Measurements from ENCODE around the gene DDA1. TPM values are rescaled to one million over a fixed set of nuclear protein-coding genes. Genes with fewer than 3 reads are reported as not detected.
"Not testable (repeated sequence)": the region's sequence is repeated elsewhere in the genome, so short reads cannot be mapped to it uniquely, and the experiment has no call there.

DDA1 gene
- total and polyA plus RNA-seq, 7 experiments from 2014 or later: 19.7 to 41.9 (median 37.2) TPM

DNA sequence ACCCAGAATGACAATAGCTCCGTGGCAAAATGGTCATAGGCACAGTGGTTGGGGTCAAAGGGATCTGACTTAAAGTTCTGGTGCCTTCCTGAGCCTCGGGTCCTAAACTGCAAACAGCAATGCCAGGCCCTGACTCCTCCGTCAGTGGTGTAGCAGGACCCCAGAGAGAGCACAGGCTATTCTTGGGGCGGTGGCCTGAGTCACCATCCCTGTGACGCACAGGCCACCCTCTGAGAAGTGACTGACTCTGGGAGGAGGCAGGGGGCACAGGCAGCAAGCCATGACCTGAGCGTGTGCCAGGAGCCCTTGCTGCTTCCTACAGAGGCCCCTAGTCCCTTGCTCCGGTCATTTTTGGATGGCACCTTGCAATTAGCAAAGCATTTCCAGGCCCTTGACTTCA, 49.0 kb downstream of the DDA1 start:
- H3K4me1 ChIP-seq (ENCODE audit: control insufficient read depth in 2 of 2, insufficient read depth in 2 of 2, low read length in 2 of 2): no peaks in the 10 kb centered on the region
- no peaks in the 10 kb centered on the region for H3K9me3 ChIP-seq (ENCODE audit: control insufficient read depth in 2 of 3, low read length in 3 of 3)
- no peak overlapping the region for H3K27ac ChIP-seq (ENCODE audit: low read depth, low read length)
- no peak overlapping the region for H3K4me3 ChIP-seq (ENCODE audit: low read length)
- no peaks in the 10 kb centered on the region for H3K27me3 ChIP-seq (ENCODE audit: control insufficient read depth in 2 of 2, insufficient read depth in 2 of 2, low read length in 2 of 2)
- ATAC-seq (no peak), DNase-seq (no peak)
- no peaks in the 10 kb centered on the region for H3K36me3 ChIP-seq (ENCODE audit: control insufficient read depth in 2 of 3, insufficient read depth in 3 of 3, low read length in 3 of 3)
- no peaks in the 10 kb centered on the region for H3K36me3 Mint-ChIP-seq
- no peak overlapping the region for H3K27ac Mint-ChIP-seq
- H3K4me1 Mint-ChIP-seq: peaks cover 0 to 2% (median 0%) of the 10 kb centered on the region in 7 donors
- H3K27me3 Mint-ChIP-seq: peaks cover 0 to 8% (median 0%) of the 10 kb centered on the region in 5 donors
- H3K4me3 Mint-ChIP-seq: no peak overlapping the region
- CTCF ChIA-PET: interaction anchor here (0.6 kb wide), 1 partner anchor 69 kb away, joined by 4 read pairs; no protein-coding TSS in a partner anchor
- H3K9me3 Mint-ChIP-seq: no peaks in the 10 kb centered on the region
- intact Hi-C loops (cut with micrococcal nuclease): no loop called here
- POLR2A ChIA-PET: no interaction called here

DNA sequence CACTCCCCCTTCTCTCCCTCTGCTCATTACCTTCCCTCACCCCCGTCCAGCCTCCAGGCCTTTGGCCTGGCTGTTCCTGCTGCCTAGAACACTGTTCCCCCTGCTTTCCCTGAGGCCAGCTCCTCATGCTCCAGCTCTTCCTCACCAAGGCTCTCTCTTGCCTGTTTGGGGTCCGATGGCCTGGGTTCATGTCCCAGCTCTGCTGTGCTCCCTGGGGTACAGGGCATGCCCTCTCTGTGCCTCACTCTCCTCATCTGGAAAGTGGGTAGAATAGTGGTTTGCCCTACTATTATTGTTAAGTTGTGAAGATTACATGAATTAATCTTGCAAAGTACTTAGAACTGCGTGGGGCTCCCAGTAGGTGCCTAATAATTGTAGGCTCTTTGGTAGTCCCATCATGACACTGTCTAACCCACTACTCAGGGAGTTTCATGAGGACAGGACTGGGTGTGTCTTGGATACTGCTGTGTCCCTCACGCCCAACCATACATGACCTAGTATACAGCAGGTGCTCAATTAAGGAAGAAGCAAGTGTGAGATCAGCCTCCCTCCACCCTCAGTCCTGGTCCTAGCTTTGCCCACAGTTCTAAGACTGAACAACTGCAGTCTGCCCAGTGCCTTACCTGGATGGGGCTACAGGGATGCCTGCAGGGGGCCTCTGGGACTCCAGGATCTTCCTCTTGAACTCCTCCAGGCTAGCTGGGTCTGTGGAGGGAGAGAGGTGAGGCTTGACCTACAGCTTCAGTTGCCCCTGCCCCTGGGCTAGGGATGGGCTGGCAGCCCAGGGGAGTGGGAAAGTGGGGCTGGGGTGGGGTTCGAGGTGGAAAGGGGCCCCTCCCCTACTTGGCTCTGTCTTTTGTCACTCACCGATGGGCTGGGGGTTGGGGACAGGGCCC, 50.8 kb downstream of the DDA1 start:
- peaks cover 0 to 5% (median 2%) of the 10 kb centered on the region in 5 donors for H3K27me3 Mint-ChIP-seq
- CTCF ChIA-PET: no interaction called here
- intact Hi-C loops (cut with micrococcal nuclease): no loop called here
- H3K4me1 Mint-ChIP-seq: peaks cover 0 to 2% (median 0%) of the 10 kb centered on the region in 7 donors
- H3K9me3 Mint-ChIP-seq: peaks cover 0 to 3% (median 0%) of the 10 kb centered on the region in 11 donors
- Histone ChIP-seq H3K4me3 (ENCODE audit: low read length) (no peak overlapping the region), H3K9me3 (ENCODE audit: control insufficient read depth in 2 of 3, low read length in 3 of 3) (no peaks in the 10 kb centered on the region), H3K4me1 (ENCODE audit: control insufficient read depth in 2 of 2, insufficient read depth in 2 of 2, low read length in 2 of 2) (no peaks in the 10 kb centered on the region), H3K27ac (ENCODE audit: low read depth, low read length) (no peak overlapping the region), H3K36me3 (ENCODE audit: control insufficient read depth in 2 of 3, insufficient read depth in 3 of 3, low read length in 3 of 3) (no peaks in the 10 kb centered on the region), H3K27me3 (ENCODE audit: control insufficient read depth in 2 of 2, insufficient read depth in 2 of 2, low read length in 2 of 2) (no peaks in the 10 kb centered on the region)
- no peak overlapping the region for H3K4me3 Mint-ChIP-seq
- DNase-seq (no peak), ATAC-seq (no peak)
- H3K36me3 Mint-ChIP-seq: no peaks in the 10 kb centered on the region
- H3K27ac Mint-ChIP-seq: no peak overlapping the region
- POLR2A ChIA-PET: no interaction called here

- intact Hi-C loops (cut with micrococcal nuclease); DNase-seq; POLR2A ChIA-PET: not testable (repeated sequence)
Observed at GRCh38 chr19:17363852-17364605, 54.7 kb downstream of the DDA1 start.

GRCh38 chr19:17365361-17365760, 56.0 kb downstream of the DDA1 start:
- Mint-ChIP-seq H3K4me1 (peaks cover 0 to 5% (median 0%) of the 10 kb centered on the region in 7 donors), H3K4me3 (no peak overlapping the region), H3K27ac (no peak overlapping the region), H3K27me3 (peaks cover 0 to 16% (median 8%) of the 10 kb centered on the region in 5 donors), H3K9me3 (peaks cover 0 to 3% (median 0%) of the 10 kb centered on the region in 11 donors), H3K36me3 (peaks cover 0 to 3% (median 0%) of the 10 kb centered on the region in 5 donors)
- POLR2A ChIA-PET: no interaction called here
- CTCF ChIA-PET: no interaction called here
- Histone ChIP-seq H3K27me3 (ENCODE audit: control insufficient read depth in 2 of 2, insufficient read depth in 2 of 2, low read length in 2 of 2) (no peaks in the 10 kb centered on the region), H3K9me3 (ENCODE audit: control insufficient read depth in 2 of 3, low read length in 3 of 3) (no peaks in the 10 kb centered on the region), H3K27ac (ENCODE audit: low read depth, low read length) (no peak overlapping the region), H3K4me3 (ENCODE audit: low read length) (no peak overlapping the region), H3K36me3 (ENCODE audit: control insufficient read depth in 2 of 3, insufficient read depth in 3 of 3, low read length in 3 of 3) (no peaks in the 10 kb centered on the region), H3K4me1 (ENCODE audit: control insufficient read depth in 2 of 2, insufficient read depth in 2 of 2, low read length in 2 of 2) (no peaks in the 10 kb centered on the region)
- no peak for DNase-seq
- intact Hi-C loops (cut with micrococcal nuclease): no loop called here
- no peak for ATAC-seq

More at GRCh38 chr19:17363852-17364605, 54.7 kb downstream of the DDA1 start:
- not testable (repeated sequence) for ATAC-seq; H3K27me3 ChIP-seq (ENCODE audit: control insufficient read depth in 2 of 2, insufficient read depth in 2 of 2, low read length in 2 of 2); H3K27ac ChIP-seq (ENCODE audit: low read depth, low read length); H3K36me3 ChIP-seq (ENCODE audit: control insufficient read depth in 2 of 3, insufficient read depth in 3 of 3, low read length in 3 of 3); H3K9me3 Mint-ChIP-seq; H3K27ac Mint-ChIP-seq; H3K4me1 Mint-ChIP-seq; H3K4me3 Mint-ChIP-seq; H3K4me1 ChIP-seq (ENCODE audit: control insufficient read depth in 2 of 2, insufficient read depth in 2 of 2, low read length in 2 of 2); H3K4me3 ChIP-seq (ENCODE audit: low read length); H3K36me3 Mint-ChIP-seq; H3K9me3 ChIP-seq (ENCODE audit: control insufficient read depth in 2 of 3, low read length in 3 of 3)
- CTCF ChIA-PET: interaction anchor here (0.6 kb wide), 1 partner anchor 1484 kb away, joined by 4 read pairs; no protein-coding TSS in a partner anchor
- H3K27me3 Mint-ChIP-seq: peaks cover 0 to 12% (median 4%) of the 10 kb centered on the region in 5 donors

DNA sequence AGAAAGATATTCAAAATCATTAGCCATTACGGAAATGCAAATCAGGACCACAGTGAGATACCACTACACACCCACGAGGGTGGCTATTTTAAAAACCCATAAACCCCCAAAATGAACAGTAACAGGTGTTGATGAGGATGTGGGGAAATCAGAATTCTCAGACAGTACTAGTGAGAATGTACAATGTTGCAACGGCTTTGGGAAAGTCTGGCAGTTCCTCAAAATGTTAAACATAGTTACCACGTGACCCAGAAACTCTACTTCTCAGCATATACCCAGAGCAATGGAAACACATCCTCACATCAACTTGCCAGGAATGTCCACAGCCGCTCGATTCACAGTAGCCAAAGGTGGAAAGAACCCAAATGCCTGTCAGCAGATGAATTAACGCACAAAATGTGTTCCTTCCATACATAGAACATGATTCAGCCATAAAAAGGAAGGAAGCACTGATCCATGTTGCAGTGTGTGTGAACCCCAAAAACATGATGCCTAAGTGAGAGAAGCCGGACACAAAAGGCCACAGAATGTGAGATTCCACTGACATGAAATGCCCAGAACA, 60.7 kb downstream of the DDA1 start:
- Mint-ChIP-seq H3K27me3 (peaks cover 0 to 14% (median 6%) of the 10 kb centered on the region in 5 donors), H3K9me3 (no peaks in the 10 kb centered on the region), H3K27ac (no peak overlapping the region), H3K4me1 (peaks cover 0 to 6% (median 0%) of the 10 kb centered on the region in 7 donors), H3K4me3 (peak overlapping the region in 1 of 10 donors; percentile 1), H3K36me3 (peaks cover 0 to 3% (median 0%) of the 10 kb centered on the region in 5 donors)
- Histone ChIP-seq H3K9me3 (ENCODE audit: control insufficient read depth in 2 of 3, low read length in 3 of 3) (no peaks in the 10 kb centered on the region), H3K4me3 (ENCODE audit: low read length) (no peak overlapping the region), H3K4me1 (ENCODE audit: control insufficient read depth in 2 of 2, insufficient read depth in 2 of 2, low read length in 2 of 2) (no peaks in the 10 kb centered on the region), H3K36me3 (ENCODE audit: control insufficient read depth in 2 of 3, insufficient read depth in 3 of 3, low read length in 3 of 3) (no peaks in the 10 kb centered on the region), H3K27me3 (ENCODE audit: control insufficient read depth in 2 of 2, insufficient read depth in 2 of 2, low read length in 2 of 2) (no peaks in the 10 kb centered on the region), H3K27ac (ENCODE audit: low read depth, low read length) (no peak overlapping the region)
- intact Hi-C loops (cut with micrococcal nuclease): no loop called here
- ChIA-PET CTCF (no interaction called here), POLR2A (no interaction called here)
- no peak for DNase-seq
- peak; percentile 61 for ATAC-seq

Measured in naive thymus-derived CD4-positive, alpha-beta T cell (primary cell).